ENCODE results near the gene CCDC54.

CCDC54 gene

GRCh38 chr3:107394502-107394901 lies 17.3 kb downstream of the CCDC54 start:
- no peaks in the 10 kb centered on the region; the same call in 1 of the 2 replicates for H3K4me1 ChIP-seq (ENCODE audit: insufficient read depth, low read length)
- no peak overlapping the region for H3K27ac ChIP-seq (ENCODE audit: low read length)
- no peak overlapping the region for H3K9ac ChIP-seq (ENCODE audit: low read depth, low read length)
- no peaks in the 10 kb centered on the region for H3K9me3 ChIP-seq (ENCODE audit: insufficient read depth, low read depth, low read length)
- H3K27me3 ChIP-seq (ENCODE audit: insufficient read depth, low read length) = no peaks in the 10 kb centered on the region
- no peaks in the 10 kb centered on the region for H3K36me3 ChIP-seq (ENCODE audit: insufficient read depth, low read depth, low read length)
- H3K4me3 ChIP-seq (ENCODE audit: low read length) = no peak overlapping the region

- H3K4me3 ChIP-seq (ENCODE audit: low read length) = no peak overlapping the region
- H3K27me3 ChIP-seq (ENCODE audit: insufficient read depth, low read length) = no peaks in the 10 kb centered on the region
- no peak overlapping the region for H3K27ac ChIP-seq (ENCODE audit: low read length)
- no peaks in the 10 kb centered on the region for H3K9me3 ChIP-seq (ENCODE audit: insufficient read depth, low read depth, low read length)
- no peaks in the 10 kb centered on the region for H3K36me3 ChIP-seq (ENCODE audit: insufficient read depth, low read depth, low read length)
- no peaks in the 10 kb centered on the region; the same call in 1 of the 2 replicates for H3K4me1 ChIP-seq (ENCODE audit: insufficient read depth, low read length)
- no peak overlapping the region for H3K9ac ChIP-seq (ENCODE audit: low read depth, low read length)
Observed at GRCh38 chr3:107395066-107395465, 17.8 kb downstream of the CCDC54 start.

- Histone ChIP-seq H3K4me1 (ENCODE audit: insufficient read depth, low read length) (no peaks in the 10 kb centered on the region), H3K9ac (ENCODE audit: low read depth, low read length) (no peak overlapping the region), H3K27ac (ENCODE audit: low read length) (no peak overlapping the region), H3K4me3 (ENCODE audit: low read length) (no peak overlapping the region), H3K36me3 (ENCODE audit: insufficient read depth, low read depth, low read length) (no peaks in the 10 kb centered on the region), H3K9me3 (ENCODE audit: insufficient read depth, low read depth, low read length) (no peaks in the 10 kb centered on the region), H3K27me3 (ENCODE audit: insufficient read depth, low read length) (no peaks in the 10 kb centered on the region)
Observed at GRCh38 chr3:107401301-107401700, 24.1 kb downstream of the CCDC54 start.

GRCh38 chr3:107402214-107402613 lies 25.0 kb downstream of the CCDC54 start:
- H3K9ac ChIP-seq (ENCODE audit: low read depth, low read length) = no peak overlapping the region
- H3K27me3 ChIP-seq (ENCODE audit: insufficient read depth, low read length) = no peaks in the 10 kb centered on the region

GRCh38 chr3:107404727-107405469 lies 27.7 kb downstream of the CCDC54 start:
- H3K9me3 ChIP-seq (ENCODE audit: insufficient read depth, low read depth, low read length) = peaks cover 8% of the 10 kb centered on the region; the same call in 1 of the 2 replicates
- H3K27ac ChIP-seq (ENCODE audit: low read length) = no peak overlapping the region

More at GRCh38 chr3:107402214-107402613, 25.0 kb downstream of the CCDC54 start:
- Histone ChIP-seq H3K4me3 (ENCODE audit: low read length) (no peak overlapping the region), H3K36me3 (ENCODE audit: insufficient read depth, low read depth, low read length) (no peaks in the 10 kb centered on the region), H3K9me3 (ENCODE audit: insufficient read depth, low read depth, low read length) (no peaks in the 10 kb centered on the region), H3K27ac (ENCODE audit: low read length) (no peak overlapping the region), H3K4me1 (ENCODE audit: insufficient read depth, low read length) (no peaks in the 10 kb centered on the region)

GRCh38 chr3:107407355-107407754 lies 30.1 kb downstream of the CCDC54 start:
- H3K4me3 ChIP-seq (ENCODE audit: low read length) = no peak overlapping the region

More at GRCh38 chr3:107404727-107405469, 27.7 kb downstream of the CCDC54 start:
- no peaks in the 10 kb centered on the region for H3K36me3 ChIP-seq (ENCODE audit: insufficient read depth, low read depth, low read length)
- H3K4me1 ChIP-seq (ENCODE audit: insufficient read depth, low read length) = no peaks in the 10 kb centered on the region
- H3K27me3 ChIP-seq (ENCODE audit: insufficient read depth, low read length) = no peaks in the 10 kb centered on the region
- no peak overlapping the region for H3K4me3 ChIP-seq (ENCODE audit: low read length)
- no peak overlapping the region for H3K9ac ChIP-seq (ENCODE audit: low read depth, low read length)

GRCh38 chr3:107408513-107408912 lies 31.3 kb downstream of the CCDC54 start:
- Histone ChIP-seq H3K27ac (ENCODE audit: low read length) (no peak overlapping the region), H3K4me3 (ENCODE audit: low read length) (no peak overlapping the region), H3K27me3 (ENCODE audit: insufficient read depth, low read length) (no peaks in the 10 kb centered on the region), H3K4me1 (ENCODE audit: insufficient read depth, low read length) (no peaks in the 10 kb centered on the region), H3K9ac (ENCODE audit: low read depth, low read length) (no peak overlapping the region), H3K36me3 (ENCODE audit: insufficient read depth, low read depth, low read length) (no peaks in the 10 kb centered on the region), H3K9me3 (ENCODE audit: insufficient read depth, low read depth, low read length) (peaks cover 8% of the 10 kb centered on the region; the same call in 1 of the 2 replicates)

More at GRCh38 chr3:107407355-107407754, 30.1 kb downstream of the CCDC54 start:
- H3K9me3 ChIP-seq (ENCODE audit: insufficient read depth, low read depth, low read length) = peaks cover 8% of the 10 kb centered on the region; the same call in 1 of the 2 replicates
- no peak overlapping the region for H3K27ac ChIP-seq (ENCODE audit: low read length)
- no peaks in the 10 kb centered on the region for H3K36me3 ChIP-seq (ENCODE audit: insufficient read depth, low read depth, low read length)
- no peaks in the 10 kb centered on the region for H3K4me1 ChIP-seq (ENCODE audit: insufficient read depth, low read length)
- no peak overlapping the region for H3K9ac ChIP-seq (ENCODE audit: low read depth, low read length)
- no peaks in the 10 kb centered on the region for H3K27me3 ChIP-seq (ENCODE audit: insufficient read depth, low read length)

GRCh38 chr3:107409365-107409764 lies 32.1 kb downstream of the CCDC54 start:
- H3K4me3 ChIP-seq (ENCODE audit: low read length) = no peak overlapping the region
- H3K9me3 ChIP-seq (ENCODE audit: insufficient read depth, low read depth, low read length) = peaks cover 8% of the 10 kb centered on the region; the same call in 1 of the 2 replicates
- H3K9ac ChIP-seq (ENCODE audit: low read depth, low read length) = no peak overlapping the region

GRCh38 chr3:107410606-107411005 lies 33.4 kb downstream of the CCDC54 start:
- no peaks in the 10 kb centered on the region for H3K4me1 ChIP-seq (ENCODE audit: insufficient read depth, low read length)
- H3K36me3 ChIP-seq (ENCODE audit: insufficient read depth, low read depth, low read length) = no peaks in the 10 kb centered on the region

More at GRCh38 chr3:107409365-107409764, 32.1 kb downstream of the CCDC54 start:
- Histone ChIP-seq H3K4me1 (ENCODE audit: insufficient read depth, low read length) (no peaks in the 10 kb centered on the region), H3K27ac (ENCODE audit: low read length) (no peak overlapping the region), H3K36me3 (ENCODE audit: insufficient read depth, low read depth, low read length) (no peaks in the 10 kb centered on the region), H3K27me3 (ENCODE audit: insufficient read depth, low read length) (no peaks in the 10 kb centered on the region)

GRCh38 chr3:107411056-107411455 lies 33.8 kb downstream of the CCDC54 start:
- no peak overlapping the region for H3K4me3 ChIP-seq (ENCODE audit: low read length)
- H3K4me1 ChIP-seq (ENCODE audit: insufficient read depth, low read length) = no peaks in the 10 kb centered on the region
- no peak overlapping the region for H3K9ac ChIP-seq (ENCODE audit: low read depth, low read length)
- H3K27me3 ChIP-seq (ENCODE audit: insufficient read depth, low read length) = no peaks in the 10 kb centered on the region
- H3K9me3 ChIP-seq (ENCODE audit: insufficient read depth, low read depth, low read length) = peaks cover 8% of the 10 kb centered on the region; the same call in 1 of the 2 replicates
- H3K27ac ChIP-seq (ENCODE audit: low read length) = no peak overlapping the region
- H3K36me3 ChIP-seq (ENCODE audit: insufficient read depth, low read depth, low read length) = no peaks in the 10 kb centered on the region

More at GRCh38 chr3:107410606-107411005, 33.4 kb downstream of the CCDC54 start:
- Histone ChIP-seq H3K27ac (ENCODE audit: low read length) (no peak overlapping the region), H3K9me3 (ENCODE audit: insufficient read depth, low read depth, low read length) (peaks cover 8% of the 10 kb centered on the region; the same call in 1 of the 2 replicates), H3K4me3 (ENCODE audit: low read length) (no peak overlapping the region), H3K27me3 (ENCODE audit: insufficient read depth, low read length) (no peaks in the 10 kb centered on the region), H3K9ac (ENCODE audit: low read depth, low read length) (no peak overlapping the region)

GRCh38 chr3:107411779-107412178 lies 34.5 kb downstream of the CCDC54 start:
- no peak overlapping the region for H3K9ac ChIP-seq (ENCODE audit: low read depth, low read length)
- H3K36me3 ChIP-seq (ENCODE audit: insufficient read depth, low read depth, low read length) = no peaks in the 10 kb centered on the region
- no peaks in the 10 kb centered on the region for H3K4me1 ChIP-seq (ENCODE audit: insufficient read depth, low read length)
- peaks cover 8% of the 10 kb centered on the region; the same call in 1 of the 2 replicates for H3K9me3 ChIP-seq (ENCODE audit: insufficient read depth, low read depth, low read length)
- H3K4me3 ChIP-seq (ENCODE audit: low read length) = no peak overlapping the region
- no peak overlapping the region for H3K27ac ChIP-seq (ENCODE audit: low read length)
- no peaks in the 10 kb centered on the region for H3K27me3 ChIP-seq (ENCODE audit: insufficient read depth, low read length)

- Histone ChIP-seq H3K27ac (ENCODE audit: low read length) (no peak overlapping the region), H3K9ac (ENCODE audit: low read depth, low read length) (no peak overlapping the region), H3K36me3 (ENCODE audit: insufficient read depth, low read depth, low read length) (no peaks in the 10 kb centered on the region), H3K4me3 (ENCODE audit: low read length) (no peak overlapping the region), H3K27me3 (ENCODE audit: insufficient read depth, low read length) (no peaks in the 10 kb centered on the region), H3K9me3 (ENCODE audit: insufficient read depth, low read depth, low read length) (peaks cover 8% of the 10 kb centered on the region; the same call in 1 of the 2 replicates), H3K4me1 (ENCODE audit: insufficient read depth, low read length) (no peaks in the 10 kb centered on the region)
Observed at GRCh38 chr3:107412376-107412775, 35.1 kb downstream of the CCDC54 start.

All from iPS-20b (cell line).